GM12864 (cell line): ENCODE results near the gene PRRG3.

ENCODE experiments used
- DNase-seq: peaks from one replicate; pipeline ENCODE4 v3.0.0-alpha.2; 2011; ENCODE audit warnings: low read depth
- H3K4me3 ChIP-seq: 2 replicates; pipeline ENCODE4 v1.5.1; 2011; ENCODE audit warnings: mild to moderate bottlenecking, low read depth, low read length, control low read depth
- CTCF ChIP-seq: IDR thresholded peaks from 2 replicates; pipeline ENCODE4 v1.5.1; 2011; ENCODE audit warnings: low read depth, mild to moderate bottlenecking, moderate library complexity, low read length, control low read depth, inconsistent platforms; ENCODE audit errors: missing control alignments

The PRRG3 gene

GRCh38 chrX:151752847-151753246, 57.6 kb downstream of the PRRG3 start:
- no peak for DNase-seq
- no peak for TF ChIP-seq CTCF
- no peak overlapping the region for H3K4me3 ChIP-seq

GRCh38 chrX:151753313-151754046, 58.2 kb downstream of the PRRG3 start:
- no peak overlapping the region for H3K4me3 ChIP-seq
- no peak for DNase-seq
- TF ChIP-seq CTCF, result peak; percentile 85

GRCh38 chrX:151754047-151754429, 58.8 kb downstream of the PRRG3 start:
- DNase-seq, result no peak
- TF ChIP-seq CTCF, result no peak
- no peak overlapping the region for H3K4me3 ChIP-seq

GRCh38 chrX:151754641-151755215, 59.5 kb downstream of the PRRG3 start:
- H3K4me3 ChIP-seq, result no peak overlapping the region
- DNase-seq, result no peak
- no peak for TF ChIP-seq CTCF
